Kasumi-1 (cell line): ENCODE data around the gene EEF1A1.
"Not testable (repeated sequence)": the region's sequence is repeated elsewhere in the genome, so short reads cannot be mapped to it uniquely, and the experiment has no call there.

Source experiments
- DNase-seq, 2 experiments: peaks; one replicate each; lab custom pipeline; 2025; lab: John Stamatoyannopoulos, UW

The EEF1A1 gene

DNA sequence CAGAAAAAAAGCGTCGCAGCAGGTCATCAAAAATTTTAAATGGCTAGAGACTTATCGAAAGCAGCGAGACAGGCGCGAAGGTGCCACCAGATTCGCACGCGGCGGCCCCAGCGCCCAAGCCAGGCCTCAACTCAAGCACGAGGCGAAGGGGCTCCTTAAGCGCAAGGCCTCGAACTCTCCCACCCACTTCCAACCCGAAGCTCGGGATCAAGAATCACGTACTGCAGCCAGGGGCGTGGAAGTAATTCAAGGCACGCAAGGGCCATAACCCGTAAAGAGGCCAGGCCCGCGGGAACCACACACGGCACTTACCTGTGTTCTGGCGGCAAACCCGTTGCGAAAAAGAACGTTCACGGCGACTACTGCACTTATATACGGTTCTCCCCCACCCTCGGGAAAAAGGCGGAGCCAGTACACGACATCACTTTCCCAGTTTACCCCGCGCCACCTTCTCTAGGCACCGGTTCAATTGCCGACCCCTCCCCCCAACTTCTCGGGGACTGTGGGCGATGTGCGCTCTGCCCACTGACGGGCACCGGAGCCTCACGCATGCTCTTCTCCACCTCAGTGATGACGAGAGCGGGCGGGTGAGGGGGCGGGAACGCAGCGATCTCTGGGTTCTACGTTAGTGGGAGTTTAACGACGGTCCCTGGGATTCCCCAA is at the start of gene EEF1A1:
TSS of gene EEF1A1 (minus strand) at position 345 of the 663 bp plus-strand sequence. CDS start 1,006 bp downstream, outside the sequence.
- peak; percentile 99 for DNase-seq

DNA sequence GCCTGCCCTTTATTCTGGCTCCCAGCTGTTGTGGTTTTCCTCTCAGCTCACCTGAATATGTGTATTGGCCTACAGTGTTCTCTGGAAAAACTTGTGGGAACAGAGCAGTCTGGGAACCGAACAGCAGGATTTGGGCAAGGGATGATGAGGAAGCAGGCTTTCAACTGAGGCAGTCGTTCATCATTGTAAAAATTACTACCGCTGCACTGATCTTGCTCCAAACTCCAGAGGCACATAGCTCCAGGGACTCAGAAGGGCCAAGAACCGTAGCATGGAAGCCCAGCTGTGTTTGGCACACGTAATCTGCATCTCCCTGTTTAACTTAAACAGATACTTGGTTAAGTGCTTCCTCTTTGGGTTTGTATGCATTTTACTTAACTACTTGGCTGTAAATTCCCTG is 48.3 kb upstream of the EEF1A1 start:
- no peak for DNase-seq

DNA sequence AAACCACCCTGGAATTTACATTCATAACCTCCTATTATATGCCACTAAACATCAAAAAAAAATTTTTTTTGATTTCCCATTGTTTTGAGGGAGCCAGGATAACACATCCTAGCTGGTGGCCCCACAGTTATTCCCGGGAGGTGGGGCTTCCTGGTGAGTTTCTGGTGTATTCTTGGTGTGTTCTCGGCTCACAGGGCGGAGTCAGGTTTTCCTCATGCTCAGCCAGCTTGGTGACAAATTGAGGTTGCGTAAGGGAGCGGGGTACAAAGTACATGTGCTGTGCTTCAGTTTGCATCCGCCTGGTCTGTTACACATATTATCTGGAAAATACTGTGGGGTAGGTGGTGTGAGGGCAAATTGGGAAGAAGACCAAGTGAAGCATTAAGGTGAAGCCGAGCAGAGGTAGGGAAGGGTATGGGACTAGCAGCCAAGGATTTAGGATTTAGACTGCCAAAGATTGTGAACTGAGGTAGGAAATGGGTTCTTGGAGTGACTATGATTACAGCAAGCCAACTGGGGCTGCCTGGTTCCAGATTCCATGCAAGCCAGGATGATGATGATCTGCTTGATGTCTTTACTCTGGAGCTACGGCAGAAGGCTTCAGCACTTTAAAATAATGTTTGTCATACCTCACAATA is 46.2 kb upstream of the EEF1A1 start:
- no peak for DNase-seq

DNA sequence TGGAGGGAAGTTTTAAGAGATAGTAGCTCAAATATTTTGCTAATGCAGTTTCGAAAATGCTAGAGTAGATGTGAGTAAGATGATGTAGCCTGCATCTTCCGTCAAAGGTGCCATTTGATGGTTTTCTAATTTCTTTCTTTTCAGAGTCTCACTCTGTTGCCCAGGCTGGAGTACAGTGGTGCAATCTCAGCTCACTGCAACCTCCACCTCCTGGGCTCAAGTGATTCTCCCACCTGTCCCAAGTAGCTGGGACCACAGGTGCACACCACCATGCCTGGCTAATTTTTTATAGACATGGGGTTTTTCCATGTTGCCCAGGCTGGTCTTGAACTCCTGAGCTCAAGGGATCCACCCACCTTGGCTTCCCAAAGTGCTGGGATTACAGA is 45.6 kb upstream of the EEF1A1 start:
- not testable (repeated sequence) for DNase-seq

GRCh38 chr6:73565767-73566485 is 45.1 kb upstream of the EEF1A1 start:
- no peak for DNase-seq

GRCh38 chr6:73564578-73565345 is 43.9 kb upstream of the EEF1A1 start:
- no peak for DNase-seq

DNA sequence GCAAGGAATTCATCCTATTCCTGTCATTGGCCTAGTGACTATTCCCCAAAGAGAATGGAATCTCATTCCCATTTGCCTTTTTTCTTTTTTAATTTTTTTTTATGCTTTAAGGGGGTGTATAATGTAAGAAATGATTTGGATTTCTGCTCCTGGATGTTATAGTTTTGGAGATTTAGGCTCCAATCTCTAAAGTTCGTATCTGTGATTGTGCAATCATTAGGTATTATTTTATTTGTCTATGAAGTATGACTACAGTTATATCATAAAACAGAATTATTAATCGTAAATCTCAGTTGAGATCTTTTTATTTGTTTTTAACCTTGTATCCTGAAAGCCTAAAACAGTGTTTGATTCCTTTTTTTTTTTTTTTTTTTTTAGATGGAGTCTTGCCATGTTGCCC is 41.7 kb upstream of the EEF1A1 start:
- no peak for DNase-seq

GRCh38 chr6:73560853-73561407 is 40.1 kb upstream of the EEF1A1 start:
- no peak for DNase-seq

DNA sequence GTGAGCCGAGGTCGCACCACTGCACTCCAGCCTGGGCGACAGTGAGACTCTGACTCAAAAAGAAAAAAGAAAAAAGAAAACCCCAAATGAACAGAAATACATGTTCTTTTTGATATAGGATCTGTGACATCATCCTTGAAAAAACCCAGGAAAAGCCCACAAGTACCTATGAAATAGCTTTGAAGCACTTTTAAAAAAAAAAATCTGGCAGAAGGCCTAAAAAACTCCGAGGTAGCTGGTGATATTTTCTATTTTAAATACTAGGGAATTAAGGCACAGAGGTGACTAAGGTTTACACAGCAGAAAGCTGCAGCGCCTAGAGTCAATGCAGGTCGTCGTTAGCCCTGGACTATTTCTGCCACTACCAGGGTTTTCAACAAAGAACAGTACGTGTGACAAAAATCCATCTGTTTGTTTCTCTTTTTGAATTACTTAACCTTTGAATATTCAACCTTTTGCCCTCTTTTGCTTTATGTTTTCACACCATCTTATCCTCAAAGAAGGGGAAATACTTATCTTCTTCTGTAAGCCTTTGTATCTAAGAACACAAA is 39.4 kb upstream of the EEF1A1 start:
- DNase-seq: no peak

- DNase-seq: not testable (repeated sequence)
Measured at GRCh38 chr6:73559399-73559794, 38.6 kb upstream of the EEF1A1 start.

GRCh38 chr6:73558624-73559398 is 38.0 kb upstream of the EEF1A1 start:
- no peak for DNase-seq

DNA sequence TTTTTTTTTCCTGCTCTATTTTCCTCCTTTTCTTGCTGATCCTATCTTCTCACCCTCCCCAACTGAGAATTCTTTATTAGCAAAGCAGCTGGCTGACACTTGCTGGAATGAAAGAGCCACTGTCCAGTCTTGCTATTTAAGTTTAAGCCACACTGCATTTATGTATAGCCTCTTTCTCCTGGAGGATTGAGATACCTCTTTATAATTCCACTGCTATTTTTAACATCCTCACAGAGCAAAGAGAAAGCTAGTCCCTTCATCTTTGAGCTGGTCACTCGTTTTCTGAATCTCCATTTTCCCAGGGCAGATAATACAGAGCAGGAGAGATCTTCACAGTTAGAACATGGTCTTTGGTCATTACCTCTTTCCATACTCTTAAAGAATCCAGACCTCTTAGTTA is 36.0 kb upstream of the EEF1A1 start:
- DNase-seq: no peak

GRCh38 chr6:73555380-73555949 is 34.6 kb upstream of the EEF1A1 start:
- DNase-seq: not testable (repeated sequence)

DNA sequence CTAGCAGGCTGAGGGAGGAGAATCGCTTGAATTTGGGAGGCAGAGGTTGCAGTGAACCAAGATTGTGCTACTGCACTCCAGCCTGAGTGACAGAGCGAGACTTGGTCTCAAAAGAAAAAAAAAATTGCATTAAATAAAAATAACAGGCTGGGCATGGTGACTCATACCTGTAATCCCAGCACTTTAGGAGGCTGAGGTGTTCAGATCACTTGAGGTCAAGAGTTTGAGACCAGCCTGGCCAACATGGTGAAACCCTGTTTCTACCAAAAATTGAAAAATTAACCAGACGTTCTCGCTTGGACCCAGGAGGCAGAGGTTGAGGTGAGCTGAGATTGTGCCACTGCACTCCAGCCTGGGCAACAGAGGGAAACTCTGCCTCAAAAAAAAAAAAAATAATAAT is 30.3 kb upstream of the EEF1A1 start:
- not testable (repeated sequence) for DNase-seq

DNA sequence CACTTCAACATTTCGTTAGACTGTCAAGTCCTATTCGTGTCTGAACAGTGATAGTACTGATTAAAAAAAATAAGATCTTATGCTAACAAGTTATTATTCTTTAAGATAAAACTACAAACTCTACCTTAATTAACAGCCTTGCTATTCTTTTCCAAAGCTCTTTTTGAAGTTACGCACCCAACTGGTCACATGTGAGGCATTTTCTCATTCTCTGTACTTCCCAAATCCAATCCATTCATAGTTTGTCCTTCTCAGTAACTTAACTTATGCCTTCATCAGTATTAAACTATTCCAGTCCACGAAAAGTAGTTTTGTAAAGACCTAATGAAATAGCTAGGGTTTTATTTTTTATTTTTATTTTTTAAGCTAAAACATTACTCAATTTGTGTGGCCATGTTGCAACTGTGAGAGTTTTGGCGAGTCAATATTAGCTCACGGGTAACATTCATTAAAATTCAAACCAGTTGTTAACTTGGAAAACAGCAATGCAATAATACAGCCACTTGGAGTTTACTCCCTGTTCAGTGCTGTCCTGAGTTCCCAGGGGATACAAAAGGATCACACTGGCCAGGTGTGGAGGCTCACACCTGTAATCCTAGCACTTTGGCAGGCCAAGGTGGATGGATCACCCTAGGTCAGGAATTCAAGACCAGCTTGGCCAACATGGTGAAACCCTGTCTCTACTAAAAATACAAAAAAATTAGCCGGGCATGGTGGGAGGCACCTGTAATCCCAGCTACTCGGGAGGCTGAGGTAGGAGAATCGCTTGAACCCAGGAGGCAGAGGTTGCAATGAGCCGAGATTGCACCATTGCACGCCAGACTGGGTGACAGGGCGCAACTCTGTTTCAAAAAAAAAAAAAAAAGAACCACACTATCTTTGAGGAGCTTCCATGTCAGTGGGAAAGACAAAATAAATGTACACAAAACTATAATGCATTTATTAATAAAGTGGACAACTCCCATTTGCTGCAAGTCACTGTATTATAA is 27.9 kb upstream of the EEF1A1 start:
- DNase-seq: no peak

DNA sequence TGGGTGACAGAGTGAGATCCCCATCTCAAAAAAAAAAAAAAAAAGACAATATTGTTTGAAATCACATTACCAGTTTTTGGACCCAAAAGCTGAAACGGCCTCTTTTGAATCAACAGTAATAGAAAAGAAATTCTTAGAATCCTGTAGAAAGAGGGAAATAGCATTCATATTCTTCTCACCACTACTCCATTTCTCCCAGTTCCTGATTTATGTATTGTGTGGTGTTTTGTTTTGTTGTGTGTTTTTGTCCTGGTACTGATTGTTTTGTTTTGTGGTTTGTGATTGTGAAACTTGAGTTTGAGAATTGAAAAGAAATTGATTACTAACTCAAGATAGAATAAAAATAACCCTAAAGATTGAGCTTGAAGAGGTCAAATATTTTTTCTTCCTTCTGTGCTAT is 26.2 kb upstream of the EEF1A1 start:
- DNase-seq: no peak

GRCh38 chr6:73542891-73543290 is 22.1 kb upstream of the EEF1A1 start:
- no peak for DNase-seq

DNA sequence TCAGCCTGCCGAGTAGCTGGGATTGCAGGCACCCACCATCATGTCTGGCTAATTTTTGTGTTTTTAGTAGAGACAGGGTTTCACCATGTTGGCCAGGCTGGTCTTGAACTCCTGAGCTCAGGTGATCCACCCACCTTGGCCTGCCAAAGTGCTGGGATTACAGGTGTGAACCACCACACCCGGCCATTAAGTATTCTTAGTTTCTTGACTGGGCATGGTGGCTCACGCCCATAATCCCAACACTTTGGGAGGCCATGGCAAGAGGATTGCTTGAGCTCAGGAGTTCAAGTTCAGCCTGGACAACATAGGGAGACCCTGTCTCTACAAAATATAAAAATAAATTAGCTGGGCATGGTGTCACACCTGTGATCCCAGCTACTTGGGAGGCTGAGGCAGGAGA is 21.6 kb upstream of the EEF1A1 start:
- DNase-seq: not testable (repeated sequence)

GRCh38 chr6:73538116-73538779 is 17.4 kb upstream of the EEF1A1 start:
- no peak for DNase-seq
